Lower leg skin (tissue), 4 donors: Measurements from ENCODE around the gene CPA1. TPM values are rescaled to one million over a fixed set of nuclear protein-coding genes. Genes with fewer than 3 reads are reported as not detected.

Source experiments
- DNase-seq, 2 donors: peaks; one replicate each; pipeline ENCODE4 v3.0.0-alpha.2; 2019; ENCODE audit warnings: low spot score in 2 of 2
- H3K4me3 ChIP-seq: fragments of 200-600 bp; sonication (generic); 2 replicates; pipeline ENCODE4 v1.5.1; 2017; ENCODE audit warnings: mild to moderate bottlenecking, low read depth; ENCODE audit not compliant: poor library complexity, severe bottlenecking
- POLR2A ChIP-seq, 2 donors: fragments of 450-650 bp; IDR thresholded peaks; one replicate each; pipeline ENCODE4 v1.6.1; 2016 to 2017; ENCODE audit warnings: antibody characterized with exemption in 2 of 2, mild to moderate bottlenecking in 1 of 2, moderate library complexity in 1 of 2
- WGBS, 2 donors: methylation state at CpG; one replicate each; pipeline ENCODE4 v1.1.5; 2018; 5-methylcytosine and 5-hydroxymethylcytosine counted together
- intact Hi-C: fragments of 100-400 bp; cut with DNase I; formaldehyde crosslinking; loops from one replicate; pipeline ENCODE4 v1.15.0; 2023; ENCODE audit warnings: low total_unique reads
- total RNA-seq, 4 donors: library from RNA; depleted of rRNA; stranded (reverse); fragments of >200 nt; gene quantifications; one replicate each; pipeline ENCODE4 v1.1.0, GENCODE V29; 2016
- TF ChIP-seq, protein P1 (sequence below), 3 donors: fragments of 450-650 bp; IDR thresholded peaks; one replicate each; pipeline ENCODE4 v1.5.1; 2016; ENCODE audit warnings: antibody characterized with exemption in 3 of 3, mild to moderate bottlenecking in 3 of 3, moderate library complexity in 2 of 3

CPA1 gene
- total RNA-seq, 4 donors from 2014 or later = 1.8 TPM; not detected in 3

DNA sequence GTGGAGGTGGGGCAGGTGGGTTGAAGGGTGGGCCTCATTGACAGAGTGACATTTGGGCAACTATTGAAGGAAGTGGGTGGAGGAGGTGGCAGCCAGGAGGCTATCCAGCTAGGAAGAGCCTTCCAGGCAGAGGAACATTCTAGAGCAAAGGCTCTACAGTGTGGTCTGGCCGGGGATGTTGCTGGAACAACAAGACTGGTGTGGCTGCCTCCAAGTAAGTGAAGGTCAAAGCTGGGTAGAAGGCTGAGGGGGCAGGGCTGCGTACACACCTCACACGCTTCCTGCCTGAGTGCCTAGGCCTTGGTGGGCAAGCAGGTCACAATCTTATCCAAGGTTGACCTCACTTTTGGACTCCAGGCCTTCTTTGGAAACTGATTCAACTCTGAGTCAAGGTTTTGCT, 6.6 kb downstream of the CPA1 start:
- intact Hi-C loops = no loop called here
- no peak for TF ChIP-seq POLR2A (IDR thresholded peaks at IDR 0.05)
- TF ChIP-seq, protein P1, sequence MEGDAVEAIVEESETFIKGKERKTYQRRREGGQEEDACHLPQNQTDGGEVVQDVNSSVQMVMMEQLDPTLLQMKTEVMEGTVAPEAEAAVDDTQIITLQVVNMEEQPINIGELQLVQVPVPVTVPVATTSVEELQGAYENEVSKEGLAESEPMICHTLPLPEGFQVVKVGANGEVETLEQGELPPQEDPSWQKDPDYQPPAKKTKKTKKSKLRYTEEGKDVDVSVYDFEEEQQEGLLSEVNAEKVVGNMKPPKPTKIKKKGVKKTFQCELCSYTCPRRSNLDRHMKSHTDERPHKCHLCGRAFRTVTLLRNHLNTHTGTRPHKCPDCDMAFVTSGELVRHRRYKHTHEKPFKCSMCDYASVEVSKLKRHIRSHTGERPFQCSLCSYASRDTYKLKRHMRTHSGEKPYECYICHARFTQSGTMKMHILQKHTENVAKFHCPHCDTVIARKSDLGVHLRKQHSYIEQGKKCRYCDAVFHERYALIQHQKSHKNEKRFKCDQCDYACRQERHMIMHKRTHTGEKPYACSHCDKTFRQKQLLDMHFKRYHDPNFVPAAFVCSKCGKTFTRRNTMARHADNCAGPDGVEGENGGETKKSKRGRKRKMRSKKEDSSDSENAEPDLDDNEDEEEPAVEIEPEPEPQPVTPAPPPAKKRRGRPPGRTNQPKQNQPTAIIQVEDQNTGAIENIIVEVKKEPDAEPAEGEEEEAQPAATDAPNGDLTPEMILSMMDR (IDR thresholded peaks at IDR 0.05) = no peak
- 94 to 98% methylated on average over 3 of the region's 3 CpGs for WGBS, 2 donors

DNA sequence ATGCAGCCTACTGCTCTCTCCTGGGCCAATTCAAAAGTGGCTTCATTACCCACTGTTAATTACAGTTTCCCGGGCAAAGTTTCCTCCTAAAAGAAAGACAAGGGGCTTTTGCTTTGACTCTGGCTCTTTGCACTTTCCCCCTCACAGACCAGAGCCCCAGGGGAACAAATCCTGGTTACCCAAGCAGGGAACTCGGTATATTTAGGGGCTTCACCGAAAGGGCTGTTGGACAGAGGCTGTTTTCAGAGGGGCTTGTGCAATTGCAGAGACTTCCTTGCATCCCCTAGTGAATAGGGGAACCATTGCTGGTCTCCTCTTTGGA, 7.0 kb downstream of the CPA1 start:
- no peak overlapping the region for H3K4me3 ChIP-seq
- TF ChIP-seq, protein P1 (IDR thresholded peaks at IDR 0.05) = no peak
- TF ChIP-seq POLR2A (IDR thresholded peaks at IDR 0.05) = no peak
- DNase-seq = no peak
- WGBS, 2 donors = 86 to 94% methylated on average over 3 of the region's 3 CpGs
- intact Hi-C loops = no loop called here

More for the DNA sequence above, 6.6 kb downstream of the CPA1 start:
- peak in 1 of 2 donors; percentile 52 for DNase-seq
- H3K4me3 ChIP-seq = no peak overlapping the region

DNA sequence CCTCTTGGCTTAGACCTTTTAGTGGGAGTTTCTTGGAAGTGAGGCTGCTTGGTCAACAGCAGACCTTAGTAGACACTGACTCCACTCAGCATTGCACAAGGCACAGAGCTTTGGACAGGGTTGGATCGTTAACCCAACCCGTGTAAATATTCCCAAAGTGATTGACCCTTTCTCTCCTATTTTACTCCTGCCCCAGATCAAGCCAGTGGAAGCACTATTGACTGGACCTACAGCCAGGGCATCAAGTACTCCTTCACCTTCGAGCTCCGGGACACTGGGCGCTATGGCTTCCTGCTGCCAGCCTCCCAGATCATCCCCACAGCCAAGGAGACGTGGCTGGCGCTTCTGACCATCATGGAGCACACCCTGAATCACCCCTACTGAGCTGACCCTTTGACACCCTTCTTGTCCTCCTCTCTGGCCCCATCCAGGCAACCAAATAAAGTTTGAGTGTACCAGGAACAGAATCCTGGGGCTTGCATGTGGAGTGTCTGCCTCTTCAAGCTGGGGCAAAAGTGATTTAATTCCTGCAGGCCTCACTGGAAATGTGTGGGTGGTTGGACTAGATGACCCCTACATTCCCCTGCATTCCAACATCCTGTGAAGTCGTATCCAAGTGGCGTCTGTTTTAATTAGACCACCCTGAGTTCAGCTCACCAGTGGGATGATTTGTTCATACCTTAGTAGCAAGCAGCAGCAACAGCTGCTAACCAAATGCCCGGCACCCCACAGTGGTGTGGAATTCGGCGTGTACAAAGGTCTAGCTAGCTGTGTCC, 7.5 kb downstream of the CPA1 start:
- DNase-seq = peak in 1 of 2 donors; percentile 43
- intact Hi-C loops = no loop called here
- WGBS, 2 donors = 88% methylated on average over 12 of the region's 12 CpGs
- H3K4me3 ChIP-seq = no peak overlapping the region
- TF ChIP-seq, protein P1 (IDR thresholded peaks at IDR 0.05) = no peak
- no peak for TF ChIP-seq POLR2A (IDR thresholded peaks at IDR 0.05)

DNA sequence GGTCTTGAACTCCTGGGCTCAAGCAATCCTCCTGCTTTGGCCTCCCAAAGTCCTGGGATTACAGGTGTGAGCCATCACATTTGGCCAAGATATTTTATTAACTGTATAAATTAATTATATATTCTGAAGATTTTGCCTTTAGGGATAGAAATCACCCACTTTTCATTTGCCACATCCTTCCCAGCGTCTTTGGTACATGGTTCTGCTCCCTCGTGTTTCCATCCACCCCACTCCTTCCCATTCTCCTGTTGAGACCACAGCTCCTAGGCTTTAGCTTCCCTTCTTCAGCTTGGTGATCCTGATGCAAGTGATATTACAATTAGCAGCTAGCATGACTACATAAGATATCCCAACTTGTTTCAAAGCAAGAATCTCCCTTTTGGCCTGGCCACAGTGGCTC, 8.4 kb downstream of the CPA1 start:
- H3K4me3 ChIP-seq = no peak overlapping the region
- intact Hi-C loops = no loop called here
- 72 to 95% methylated on average over 2 of the region's 2 CpGs for WGBS, 2 donors
- DNase-seq = no peak
- TF ChIP-seq POLR2A (IDR thresholded peaks at IDR 0.05) = no peak
- TF ChIP-seq, protein P1 (IDR thresholded peaks at IDR 0.05) = no peak

DNA sequence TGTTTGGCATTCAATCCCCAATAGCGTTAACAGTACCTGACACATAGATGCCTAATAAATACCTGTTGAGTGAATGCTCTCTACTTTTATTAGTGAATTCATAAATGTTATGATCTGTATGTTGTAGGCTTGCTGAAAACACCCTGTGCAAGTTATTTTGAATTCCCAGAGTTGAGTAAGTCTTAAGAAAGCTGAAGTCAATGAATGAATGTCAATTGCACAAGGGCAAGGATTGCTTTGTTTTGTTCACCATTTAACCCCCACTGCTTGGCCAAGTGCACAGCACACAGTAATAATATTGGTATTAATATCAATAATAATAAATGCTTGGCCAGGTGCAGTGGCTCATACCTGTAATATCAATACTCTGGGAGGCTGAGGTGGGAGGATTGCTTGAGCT, 10.2 kb downstream of the CPA1 start:
- intact Hi-C loops = no loop called here
- 58 to 90% methylated on average over 1 of the region's 1 CpG for WGBS, 2 donors
- DNase-seq = no peak
- H3K4me3 ChIP-seq = no peak overlapping the region
- TF ChIP-seq POLR2A (IDR thresholded peaks at IDR 0.05) = no peak
- TF ChIP-seq, protein P1 (IDR thresholded peaks at IDR 0.05) = no peak

DNA sequence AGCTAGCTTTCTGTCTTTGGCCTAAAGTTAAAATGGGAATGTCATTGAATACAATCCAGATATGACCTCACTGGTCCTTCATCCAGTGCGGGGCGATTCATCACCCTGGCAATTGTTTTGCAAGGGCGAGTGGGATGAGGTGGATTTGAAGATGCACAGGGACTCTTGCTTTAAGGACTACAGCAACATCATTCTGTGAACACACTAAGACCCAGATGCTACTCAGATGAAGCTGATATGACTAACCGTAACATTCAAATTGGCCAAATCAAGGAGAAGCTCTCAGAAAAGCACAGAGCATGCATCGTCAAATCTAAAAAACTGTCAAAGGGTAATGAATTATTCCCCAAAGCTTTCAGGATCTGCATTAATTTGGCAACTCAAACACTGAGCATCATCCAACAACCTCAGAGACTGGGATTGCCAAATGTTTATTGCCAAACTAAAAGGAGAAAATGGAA, 12.8 kb downstream of the CPA1 start:
- TF ChIP-seq POLR2A (IDR thresholded peaks at IDR 0.05) = no peak
- TF ChIP-seq, protein P1 (IDR thresholded peaks at IDR 0.05) = no peak
- 25 to 43% methylated on average over 5 of the region's 5 CpGs for WGBS, 2 donors
- DNase-seq = no peak
- intact Hi-C loops = no loop called here
- no peak overlapping the region for H3K4me3 ChIP-seq
